SK-N-SH (cell line): ENCODE results near the gene DUSP16. TPM values are rescaled to one million over a fixed set of nuclear protein-coding genes. Genes with fewer than 3 reads are reported as not detected.

Experiments
- CTCF ChIA-PET: fragments of 300-600, 350-600 bp; formaldehyde crosslinking; extraction: SDS; loops from one replicate; lab custom pipeline; 2021; lab: Yijun Ruan, JAX
- POLR2A ChIA-PET: fragments of 350-600 bp; sonication (Branson Sonifier 250); formaldehyde crosslinking; extraction: SDS; loops from one replicate; lab custom pipeline; 2020; ENCODE audit warnings: antibody characterized with exemption, inconsistent platforms; lab: Yijun Ruan, JAX
- DNase-seq: peaks from one replicate; pipeline ENCODE4 v3.0.0; 2012
- H2AFZ ChIP-seq: fragments of 200-600 bp; sonication (generic); 2 replicates; pipeline ENCODE4 v1.8.1; 2016; ENCODE audit warnings: antibody characterized with exemption, mild to moderate bottlenecking, low read depth
- H3F3A ChIP-seq: fragments of 200-600 bp; sonication (generic); replicated peaks from 2 replicates; pipeline ENCODE3; 2016; ENCODE audit warnings: antibody characterized with exemption, mild to moderate bottlenecking; ENCODE audit not compliant: insufficient read depth
- H3K27ac ChIP-seq, 2 experiments: fragments of 200-500 bp in 1 of 2; fragments of 200-600 bp in 1 of 2; sonication (Bioruptor generic) in 1 of 2; sonication (generic), shearing (Covaris generic) in 1 of 2; 2 replicates each; pipeline versions ENCODE4 v1.5.1 to v1.6.1; 2014 to 2016; ENCODE audit warnings: low read depth in 2 of 2, inconsistent platforms in 1 of 2, low read length in 1 of 2, mild to moderate bottlenecking in 1 of 2, mixed read lengths in 1 of 2
- H3K27me3 ChIP-seq: fragments of 200-600 bp; sonication (generic), shearing (Covaris generic); 2 replicates; pipeline ENCODE4 v1.6.1; 2016; ENCODE audit warnings: mixed run types; ENCODE audit not compliant: insufficient read depth
- H3K36me3 ChIP-seq, 2 experiments: fragments of 200-500 bp in 1 of 2; fragments of 200-600 bp in 1 of 2; sonication (Bioruptor generic) in 1 of 2; sonication (generic) in 1 of 2; replicated peaks in 1 of 2; 2 replicates each; pipeline versions ENCODE3 to v1.5.1; 2014 to 2016; ENCODE audit warnings: low read length in 1 of 2, mild to moderate bottlenecking in 1 of 2; ENCODE audit not compliant: insufficient read depth in 2 of 2, control insufficient read depth in 1 of 2
- H3K4me1 ChIP-seq, 2 experiments: fragments of 200-500 bp in 1 of 2; fragments of 200-600 bp in 1 of 2; sonication (Bioruptor generic) in 1 of 2; sonication (generic), shearing (Covaris generic) in 1 of 2; 2 replicates each; pipeline versions ENCODE4 v1.5.1 to v1.6.1; 2014 to 2016; ENCODE audit warnings: low read depth in 1 of 2, low read length in 1 of 2, mixed run types in 1 of 2; ENCODE audit not compliant: insufficient read depth in 2 of 2, control insufficient read depth in 1 of 2
- H3K4me2 ChIP-seq: fragments of 200-600 bp; sonication (generic), shearing (Covaris generic); 2 replicates; pipeline ENCODE4 v1.6.1; 2017; ENCODE audit warnings: mixed run types
- H3K4me3 ChIP-seq, 2 experiments: fragments of 200-500 bp in 1 of 2; fragments of 200-600 bp in 1 of 2; sonication (Bioruptor generic) in 1 of 2; sonication (generic), shearing (Covaris generic) in 1 of 2; 2 replicates each; pipeline versions ENCODE4 v1.5.1 to v1.8.1; 2014 to 2016; ENCODE audit warnings: low read depth in 2 of 2, inconsistent platforms in 1 of 2, low read length in 1 of 2, mild to moderate bottlenecking in 1 of 2, mixed read lengths in 1 of 2, moderate library complexity in 1 of 2
- H3K79me2 ChIP-seq: fragments of 200-600 bp; sonication (generic); 2 replicates; pipeline ENCODE4 v1.8.1; 2017; ENCODE audit warnings: mild to moderate bottlenecking; ENCODE audit not compliant: insufficient read depth
- H3K9ac ChIP-seq: fragments of 200-600 bp; sonication (generic); 2 replicates; pipeline ENCODE4 v1.6.1; 2017; ENCODE audit warnings: mixed run types
- H3K9me2 ChIP-seq: fragments of 200-600 bp; sonication (generic); 2 replicates; pipeline ENCODE4 v1.6.1; 2017; ENCODE audit warnings: mixed run types
- H3K9me3 ChIP-seq: fragments of 200-600 bp; sonication (generic); 2 replicates; pipeline ENCODE4 v1.6.1; 2017; ENCODE audit warnings: mixed run types, mild to moderate bottlenecking, moderate library complexity
- H4K20me1 ChIP-seq: fragments of 200-600 bp; sonication (generic); 2 replicates; pipeline ENCODE4 v1.6.1; 2017; ENCODE audit warnings: mild to moderate bottlenecking, mixed run types; ENCODE audit not compliant: insufficient read depth
- EP300 ChIP-seq, 2 experiments: IDR thresholded peaks; 2 replicates each; pipeline versions ENCODE4 v1.4.0 to v1.6.1; 2012; ENCODE audit warnings: borderline replicate concordance in 1 of 2, low read depth in 1 of 2, low read length in 1 of 2
- FOSL2 ChIP-seq: IDR thresholded peaks from 2 replicates; pipeline ENCODE4 v1.4.0; 2012; ENCODE audit warnings: low read depth, mild to moderate bottlenecking, moderate library complexity, borderline replicate concordance
- FOXJ3 ChIP-seq: sonication (generic); formaldehyde crosslinking; IDR thresholded peaks from 2 replicates; pipeline ENCODE4 v1.5.1; 2020; ENCODE audit warnings: mild to moderate bottlenecking, missing genetic modification reagents
- FOXM1 ChIP-seq: IDR thresholded peaks from 2 replicates; pipeline ENCODE4 v1.4.0; 2012; ENCODE audit warnings: low read depth, mild to moderate bottlenecking
- GATA2 ChIP-seq: sonication (generic); formaldehyde crosslinking; IDR thresholded peaks from 2 replicates; pipeline ENCODE4 v1.5.0; 2020; ENCODE audit warnings: mild to moderate bottlenecking, missing genetic modification reagents
- IRF3 ChIP-seq: fragments of 150-350 bp; IDR thresholded peaks from 2 replicates; pipeline ENCODE4 v1.6.1; 2016; ENCODE audit warnings: mild to moderate bottlenecking, low read depth, low read length
- MAX ChIP-seq: IDR thresholded peaks from 2 replicates; pipeline ENCODE4 v1.4.0; 2012; ENCODE audit warnings: low read depth
- RFX5 ChIP-seq: IDR thresholded peaks from 2 replicates; pipeline ENCODE4 v1.6.1; 2012; ENCODE audit warnings: mild to moderate bottlenecking, improper control_type of control experiment, low read length
- RXRA ChIP-seq: IDR thresholded peaks from 2 replicates; pipeline ENCODE4 v1.4.0; 2012; ENCODE audit warnings: low read depth, mild to moderate bottlenecking, borderline replicate concordance
- TCF12 ChIP-seq: IDR thresholded peaks from 2 replicates; pipeline ENCODE4 v1.4.0; 2012
- TEAD4 ChIP-seq: IDR thresholded peaks from 2 replicates; pipeline ENCODE4 v1.4.0; 2012; ENCODE audit warnings: mild to moderate bottlenecking, borderline replicate concordance; ENCODE audit not compliant: insufficient read depth
- USF2 ChIP-seq: fragments of 150-350 bp; IDR thresholded peaks from 2 replicates; pipeline ENCODE4 v1.6.1; 2017; ENCODE audit warnings: antibody characterized with exemption, low read length, low read depth, borderline replicate concordance
- YY1 ChIP-seq: IDR thresholded peaks from 2 replicates; pipeline ENCODE4 v1.4.0; 2012; ENCODE audit warnings: low read depth, mild to moderate bottlenecking
- ZBTB33 ChIP-seq: IDR thresholded peaks from 2 replicates; pipeline ENCODE4 v1.4.0; 2012; ENCODE audit warnings: low read depth, borderline replicate concordance
- WGBS: methylation state at CpG from one replicate; pipeline ENCODE4 v1.1.6; 2017; ENCODE audit warnings: low lambda C conversion rate; 5-methylcytosine and 5-hydroxymethylcytosine counted together
- polyA plus RNA-seq, 3 experiments: library from polyadenylated mRNA; depleted of rRNA; stranded (reverse); fragments of >200 nt; gene quantifications; 2 replicates each; pipeline ENCODE4 v1.2.3, GENCODE V29; 2012
- TF ChIP-seq, protein P1 (sequence below): IDR thresholded peaks from 2 replicates; pipeline ENCODE4 v1.4.0; 2012; ENCODE audit warnings: low read depth, borderline replicate concordance
- TF ChIP-seq, protein P2 (sequence below): fragments of 200-600 bp; sonication (generic); IDR thresholded peaks from 2 replicates; pipeline ENCODE4 v1.6.1; 2017; ENCODE audit warnings: antibody characterized with exemption, mild to moderate bottlenecking, moderate library complexity

The DUSP16 gene
- polyA plus RNA-seq, 1 of the 3 experiments (the other 2 are of a cell fraction), result 7.1 TPM

DNA sequence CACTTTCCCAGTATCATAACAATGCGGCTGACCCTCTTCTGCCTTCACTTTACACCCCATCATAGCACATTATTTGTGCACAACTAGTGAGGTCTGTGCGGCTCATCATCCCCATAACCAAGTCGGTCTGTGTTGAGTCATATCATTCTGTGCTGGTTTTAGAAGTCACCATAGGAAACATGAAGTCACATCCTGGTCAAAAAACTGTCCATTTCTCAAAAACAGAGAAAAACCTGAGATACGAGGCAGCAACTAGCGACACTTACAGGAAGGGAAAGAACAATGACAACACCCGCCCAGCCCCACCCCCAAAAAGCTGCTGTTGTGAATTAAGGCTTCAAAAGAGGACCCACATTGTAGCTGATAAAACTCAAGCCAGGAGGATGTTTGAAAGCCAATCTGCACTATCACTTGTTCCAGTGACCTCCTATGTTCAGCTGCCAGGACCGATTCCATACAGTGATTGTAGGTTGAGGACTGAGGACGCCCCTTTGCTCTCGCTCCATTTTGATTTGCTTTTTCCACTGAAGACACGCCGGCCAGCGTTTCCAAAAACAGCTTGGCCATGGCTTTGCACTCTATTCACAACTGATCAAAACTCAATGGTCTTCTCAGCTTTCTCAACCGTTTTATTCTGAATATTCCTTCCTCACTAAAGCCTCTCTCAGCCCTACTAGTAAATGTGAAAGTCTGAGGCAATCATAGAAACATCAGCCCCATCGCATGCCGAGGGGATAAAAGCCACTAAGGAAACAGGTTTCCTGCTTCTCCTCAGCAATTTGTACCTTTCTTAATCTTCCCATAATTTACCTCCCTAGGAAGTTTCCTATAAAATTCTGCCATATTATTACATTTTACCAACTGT lies 87.5 kb downstream of the DUSP16 start:
- ChIA-PET CTCF (interaction anchor here (1.1 to 2.4 kb wide), 3 partner anchors 9 to 99 kb away, joined by 4 to 6 read pairs (median 5); no protein-coding TSS in a partner anchor), POLR2A (no interaction called here)
- H4K20me1 ChIP-seq, result no peaks in the 10 kb centered on the region
- no peak overlapping the region for H2AFZ ChIP-seq
- no peak overlapping the region for H3K9ac ChIP-seq
- peaks cover 47 to 52% of the 10 kb centered on the region in 2 experiments for H3K36me3 ChIP-seq
- 88% methylated on average over 15 of the region's 15 CpGs for WGBS
- no peaks in the 10 kb centered on the region for H3F3A ChIP-seq
- TF ChIP-seq, protein P1, sequence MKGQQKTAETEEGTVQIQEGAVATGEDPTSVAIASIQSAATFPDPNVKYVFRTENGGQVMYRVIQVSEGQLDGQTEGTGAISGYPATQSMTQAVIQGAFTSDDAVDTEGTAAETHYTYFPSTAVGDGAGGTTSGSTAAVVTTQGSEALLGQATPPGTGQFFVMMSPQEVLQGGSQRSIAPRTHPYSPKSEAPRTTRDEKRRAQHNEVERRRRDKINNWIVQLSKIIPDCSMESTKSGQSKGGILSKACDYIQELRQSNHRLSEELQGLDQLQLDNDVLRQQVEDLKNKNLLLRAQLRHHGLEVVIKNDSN, result no peak
- TF ChIP-seq FOSL2, result 0 out of 2 replicates have a peak, but pooled peaks have one; percentile 20
- H3K4me2 ChIP-seq, result no peak overlapping the region
- peak overlapping the region in 1 of 2 experiments; percentile 10; a peak in 2 of 4 replicates for H3K27ac ChIP-seq
- H3K4me1 ChIP-seq, result no peaks in the 10 kb centered on the region
- H3K9me3 ChIP-seq, result no peaks in the 10 kb centered on the region
- DNase-seq, result no peak
- no peaks in the 10 kb centered on the region for H3K27me3 ChIP-seq
- no peak overlapping the region for H3K4me3 ChIP-seq
- no peaks in the 10 kb centered on the region for H3K9me2 ChIP-seq
- peaks cover 13% of the 10 kb centered on the region; the same call in 1 of the 2 replicates for H3K79me2 ChIP-seq

- no peak for DNase-seq
- ChIA-PET CTCF (interaction anchor here (2.4 kb wide), 1 partner anchor 98 kb away, joined by 6 read pairs; no protein-coding TSS in a partner anchor), POLR2A (no interaction called here)
- Histone ChIP-seq H3K9me3 (no peaks in the 10 kb centered on the region), H3K4me2 (no peak overlapping the region), H3K79me2 (peaks cover 13% of the 10 kb centered on the region; the same call in 1 of the 2 replicates), H3K4me3 (no peak overlapping the region), H2AFZ (no peak overlapping the region), H4K20me1 (no peaks in the 10 kb centered on the region), H3K27me3 (no peaks in the 10 kb centered on the region), H3K4me1 (no peaks in the 10 kb centered on the region), H3K9ac (no peak overlapping the region), H3K9me2 (no peaks in the 10 kb centered on the region), H3K36me3 (peaks cover 41 to 45% of the 10 kb centered on the region in 2 experiments), H3K27ac (peak overlapping the region in 1 of 2 experiments; percentile 10; a peak in 2 of 4 replicates), H3F3A (no peaks in the 10 kb centered on the region)
- 91% methylated on average over 8 of the region's 8 CpGs for WGBS
- TF ChIP-seq, protein P2, sequence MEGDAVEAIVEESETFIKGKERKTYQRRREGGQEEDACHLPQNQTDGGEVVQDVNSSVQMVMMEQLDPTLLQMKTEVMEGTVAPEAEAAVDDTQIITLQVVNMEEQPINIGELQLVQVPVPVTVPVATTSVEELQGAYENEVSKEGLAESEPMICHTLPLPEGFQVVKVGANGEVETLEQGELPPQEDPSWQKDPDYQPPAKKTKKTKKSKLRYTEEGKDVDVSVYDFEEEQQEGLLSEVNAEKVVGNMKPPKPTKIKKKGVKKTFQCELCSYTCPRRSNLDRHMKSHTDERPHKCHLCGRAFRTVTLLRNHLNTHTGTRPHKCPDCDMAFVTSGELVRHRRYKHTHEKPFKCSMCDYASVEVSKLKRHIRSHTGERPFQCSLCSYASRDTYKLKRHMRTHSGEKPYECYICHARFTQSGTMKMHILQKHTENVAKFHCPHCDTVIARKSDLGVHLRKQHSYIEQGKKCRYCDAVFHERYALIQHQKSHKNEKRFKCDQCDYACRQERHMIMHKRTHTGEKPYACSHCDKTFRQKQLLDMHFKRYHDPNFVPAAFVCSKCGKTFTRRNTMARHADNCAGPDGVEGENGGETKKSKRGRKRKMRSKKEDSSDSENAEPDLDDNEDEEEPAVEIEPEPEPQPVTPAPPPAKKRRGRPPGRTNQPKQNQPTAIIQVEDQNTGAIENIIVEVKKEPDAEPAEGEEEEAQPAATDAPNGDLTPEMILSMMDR, result no peak
- TF ChIP-seq IRF3 (no peak), USF2 (no peak), YY1 (no peak), FOXJ3 (CRISPR knock-in tag) (no peak), FOSL2 (no peak), TEAD4 (no peak), RXRA (no peak), ZBTB33 (no peak), FOXM1 (no peak), GATA2 (CRISPR knock-in tag) (no peak), MAX (no peak), TCF12 (no peak), EP300 (IDR thresholded peaks at IDR 0.05; ENCODE audit: borderline replicate concordance in 1 of 2, low read depth in 1 of 2, low read length in 1 of 2) (no peak), RFX5 (no peak)
Observed at GRCh38 chr12:12474471-12474928, 88.2 kb downstream of the DUSP16 start.
